CD4-positive, alpha-beta memory T cell (primary cell): ENCODE data around the gene FAM120C. TPM values are rescaled to one million over a fixed set of nuclear protein-coding genes. Genes with fewer than 3 reads are reported as not detected.
A peak's percentile ranks its signal among the peaks of the same experiment; 100 is the strongest.

Experiments used
- CTCF ChIA-PET: fragments of 350-600 bp; sonication (Branson Sonifier 250); formaldehyde crosslinking; loops from one replicate; lab custom pipeline; 2021; ENCODE audit warnings: inconsistent platforms; ENCODE audit not compliant: partially characterized antibody; lab: Charles Lee
- POLR2A ChIA-PET: fragments of 350-600 bp; sonication (Branson Sonifier 250); formaldehyde crosslinking; loops from one replicate; lab custom pipeline; 2021; ENCODE audit not compliant: partially characterized antibody; lab: Charles Lee
- DNase-seq, 5 donors: peaks; one replicate each; pipeline versions ENCODE4 v3.0.0 to v3.0.0-alpha.2; 2020 to 2022; ENCODE audit warnings: mixed read lengths in 1 of 5
- H3K27ac ChIP-seq: one replicate; pipeline ENCODE4 v1.7.0; 2013; ENCODE audit warnings: low read depth, low read length
- H3K27me3 ChIP-seq: 2 replicates; pipeline ENCODE4 v1.7.0; 2013; ENCODE audit warnings: mild to moderate bottlenecking, low read length, moderate library complexity; ENCODE audit not compliant: insufficient read depth
- H3K36me3 ChIP-seq: 2 replicates; pipeline ENCODE4 v1.7.0; 2013; ENCODE audit warnings: mild to moderate bottlenecking, low read length, moderate library complexity; ENCODE audit not compliant: insufficient read depth
- H3K4me1 ChIP-seq: 2 replicates; pipeline ENCODE4 v1.7.0; 2013; ENCODE audit warnings: mild to moderate bottlenecking, low read length, moderate library complexity; ENCODE audit not compliant: insufficient read depth
- H3K4me3 ChIP-seq, 2 donors: one replicate each; pipeline ENCODE4 v1.7.0; 2013; ENCODE audit warnings: low read length in 2 of 2, mild to moderate bottlenecking in 1 of 2
- H3K9me3 ChIP-seq, 2 donors: one replicate each; pipeline ENCODE4 v1.7.0; 2013; ENCODE audit warnings: low read length in 2 of 2, control low read depth in 1 of 2; ENCODE audit not compliant: control insufficient read depth in 1 of 2
- H3K27ac Mint-ChIP-seq, 7 donors: one replicate each; pipeline ENCODE4 v1.8.0; 2020 to 2021; ENCODE audit warnings: mixed read lengths in 7 of 7, mild to moderate bottlenecking in 6 of 7, inconsistent platforms in 3 of 7, moderate library complexity in 3 of 7
- H3K27me3 Mint-ChIP-seq, 2 donors: one replicate each; pipeline ENCODE4 v1.8.0; 2020 to 2021; ENCODE audit warnings: mixed read lengths in 2 of 2
- H3K36me3 Mint-ChIP-seq, 2 donors: one replicate each; pipeline ENCODE4 v1.8.0; 2020 to 2021; ENCODE audit warnings: mixed read lengths in 2 of 2, inconsistent platforms in 1 of 2, mild to moderate bottlenecking in 1 of 2
- H3K4me1 Mint-ChIP-seq, 4 donors: one replicate each; pipeline ENCODE4 v1.8.0; 2020 to 2021; ENCODE audit warnings: mixed read lengths in 4 of 4, mild to moderate bottlenecking in 1 of 4
- H3K4me3 Mint-ChIP-seq, 8 donors: one replicate each; pipeline ENCODE4 v1.8.0; 2020 to 2021; ENCODE audit warnings: mixed read lengths in 8 of 8, mild to moderate bottlenecking in 7 of 8, moderate library complexity in 6 of 8, inconsistent platforms in 3 of 8
- H3K9me3 Mint-ChIP-seq, 8 donors: one replicate each; pipeline ENCODE4 v1.8.0; 2020 to 2021; ENCODE audit warnings: mixed read lengths in 8 of 8, mild to moderate bottlenecking in 5 of 8, inconsistent platforms in 3 of 8, moderate library complexity in 1 of 8
- intact Hi-C: fragments of 100-400 bp; cut with micrococcal nuclease; formaldehyde crosslinking; loops from one replicate; pipeline ENCODE4 v1.15.1; 2023
- polyA plus RNA-seq, 2 donors: library from polyadenylated mRNA; unstranded; fragments of 300-500 nt; fragmentation: Illumina TruSeq; gene quantifications; one replicate each; pipeline ENCODE4 v1.2.3, GENCODE V29; 2021
- total RNA-seq, 2 experiments: library from RNA; stranded (reverse); gene quantifications; one replicate each; pipeline ENCODE4 v1.2.3, GENCODE V29; 2021

FAM120C gene
- total and polyA plus RNA-seq, 4 experiments from 2014 or later, result 4.0 to 21.1 (median 11.4) TPM

- Mint-ChIP-seq H3K27ac (no peak overlapping the region), H3K4me3 (no peak overlapping the region), H3K27me3 (peaks cover 5 to 6% of the 10 kb centered on the region in 2 donors), H3K4me1 (no peaks in the 10 kb centered on the region), H3K36me3 (no peaks in the 10 kb centered on the region), H3K9me3 (peaks cover 0 to 4% (median 0%) of the 10 kb centered on the region in 8 donors)
- POLR2A ChIA-PET, result no interaction called here
- no peaks in the 10 kb centered on the region for H3K4me1 ChIP-seq
- CTCF ChIA-PET, result no interaction called here
- DNase-seq, result no peak
- intact Hi-C loops, result no loop called here
- no peak overlapping the region for H3K4me3 ChIP-seq
- no peaks in the 10 kb centered on the region for H3K27me3 ChIP-seq
- H3K36me3 ChIP-seq, result no peaks in the 10 kb centered on the region
- H3K9me3 ChIP-seq, result no peaks in the 10 kb centered on the region
- no peak overlapping the region for H3K27ac ChIP-seq
Observed at GRCh38 chrX:54194982-54195588, 12.0 kb upstream of the FAM120C start.

DNA sequence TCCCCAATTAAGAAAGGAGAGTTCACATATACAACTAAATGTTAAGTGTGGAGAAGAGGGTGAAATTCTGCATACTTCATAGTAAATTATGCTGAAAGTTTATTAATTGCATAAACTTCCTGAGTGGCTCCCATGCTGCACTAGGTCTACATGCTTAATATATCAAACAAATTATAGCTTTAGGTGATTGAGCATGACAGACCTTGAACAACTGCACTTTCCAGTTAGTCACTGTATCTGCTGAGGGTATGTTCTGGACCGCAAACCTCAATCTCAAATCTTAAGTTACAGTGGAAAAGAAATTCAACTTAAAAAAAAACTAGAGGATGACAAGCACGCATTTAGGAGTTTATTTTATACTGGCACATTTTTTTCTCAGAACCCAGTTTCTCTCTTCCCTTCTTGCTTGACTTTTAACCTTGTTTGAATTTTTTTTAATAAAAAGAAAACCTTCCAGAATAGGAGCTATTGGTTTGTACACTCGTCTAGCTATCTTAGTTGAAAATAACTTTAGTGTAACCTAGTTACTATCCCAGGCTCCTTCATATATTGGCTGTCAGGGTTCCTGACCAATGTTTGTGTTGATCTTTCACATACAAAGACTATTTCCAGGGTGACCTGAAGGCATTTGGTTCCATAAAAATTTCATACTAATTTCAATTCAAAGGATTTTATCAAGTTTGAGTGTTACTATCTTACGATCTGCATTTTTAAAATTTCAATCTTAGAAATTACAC is 10.2 kb upstream of the FAM120C start:
- H3K4me1 Mint-ChIP-seq, result no peaks in the 10 kb centered on the region
- no peaks in the 10 kb centered on the region for H3K9me3 Mint-ChIP-seq
- Histone ChIP-seq H3K27me3 (no peaks in the 10 kb centered on the region), H3K4me1 (no peaks in the 10 kb centered on the region), H3K36me3 (no peaks in the 10 kb centered on the region), H3K9me3 (no peaks in the 10 kb centered on the region), H3K27ac (no peak overlapping the region), H3K4me3 (no peak overlapping the region)
- H3K36me3 Mint-ChIP-seq, result no peaks in the 10 kb centered on the region
- ChIA-PET POLR2A (no interaction called here), CTCF (no interaction called here)
- intact Hi-C loops, result no loop called here
- H3K4me3 Mint-ChIP-seq, result no peak overlapping the region
- peaks cover 0 to under 1% of the 10 kb centered on the region in 2 donors for H3K27me3 Mint-ChIP-seq
- no peak overlapping the region for H3K27ac Mint-ChIP-seq
- DNase-seq, result no peak

GRCh38 chrX:54184474-54184873 is 1.4 kb upstream of the FAM120C start:
- CTCF ChIA-PET, result no interaction called here
- peaks cover 27 to 36% (median 30%) of the 10 kb centered on the region in 4 donors for H3K4me1 Mint-ChIP-seq
- peaks cover 0 to 11% of the 10 kb centered on the region in 2 donors for H3K36me3 Mint-ChIP-seq
- H3K9me3 Mint-ChIP-seq, result peaks cover 0 to 2% (median 0%) of the 10 kb centered on the region in 8 donors
- peaks cover 25% of the 10 kb centered on the region for H3K4me1 ChIP-seq
- intact Hi-C loops, result loop anchor here (5.0 kb wide), 1 partner anchor 173 kb away; the partner anchor contains the start of gene WNK3
- no peak overlapping the region for H3K27ac ChIP-seq
- no peaks in the 10 kb centered on the region for H3K9me3 ChIP-seq
- H3K4me3 Mint-ChIP-seq, result no peak overlapping the region
- POLR2A ChIA-PET, result interaction anchor here (3.0 to 4.5 kb wide), 2 partner anchors 140 to 455 kb away, joined by 20 to 59 read pairs; partner anchors contain the start of gene PHF8
- H3K27ac Mint-ChIP-seq, result no peak overlapping the region
- H3K27me3 ChIP-seq, result no peaks in the 10 kb centered on the region
- no peak overlapping the region for H3K4me3 ChIP-seq
- H3K27me3 Mint-ChIP-seq, result no peaks in the 10 kb centered on the region
- no peak for DNase-seq
- H3K36me3 ChIP-seq, result no peaks in the 10 kb centered on the region

- Histone ChIP-seq H3K4me1 (peaks cover 29% of the 10 kb centered on the region), H3K9me3 (no peaks in the 10 kb centered on the region), H3K4me3 (peak overlapping the region; percentile 20 to 63), H3K27ac (peak overlapping the region; percentile 72), H3K27me3 (no peaks in the 10 kb centered on the region), H3K36me3 (no peaks in the 10 kb centered on the region)
- Mint-ChIP-seq H3K4me3 (peak overlapping the region; percentile 57 to 92 (median 82)), H3K27ac (peak overlapping the region; percentile 19 to 89 (median 81)), H3K36me3 (peaks cover 0 to 19% of the 10 kb centered on the region in 2 donors), H3K4me1 (peaks cover 34 to 54% (median 46%) of the 10 kb centered on the region in 4 donors), H3K27me3 (no peaks in the 10 kb centered on the region), H3K9me3 (peaks cover 0 to 2% (median 0%) of the 10 kb centered on the region in 8 donors)
- peak; percentile 55 to 78 (median 61) for DNase-seq
- intact Hi-C loops, result loop anchor here (2.0 to 5.0 kb wide), 4 partner anchors 175 to 760 kb away; partner anchors contain the start of genes RIBC1, SMC1A and WNK3
- CTCF ChIA-PET, result no interaction called here
- POLR2A ChIA-PET, result interaction anchor here (0.7 to 4.5 kb wide), 6 partner anchors 138 to 1921 kb away, joined by 3 to 59 read pairs (median 12); partner anchors contain the start of genes GNL3L, PHF8, TSPYL2 and TSR2
Observed at GRCh38 chrX:54182194-54182863, 725 bp downstream of the FAM120C start.

DNA sequence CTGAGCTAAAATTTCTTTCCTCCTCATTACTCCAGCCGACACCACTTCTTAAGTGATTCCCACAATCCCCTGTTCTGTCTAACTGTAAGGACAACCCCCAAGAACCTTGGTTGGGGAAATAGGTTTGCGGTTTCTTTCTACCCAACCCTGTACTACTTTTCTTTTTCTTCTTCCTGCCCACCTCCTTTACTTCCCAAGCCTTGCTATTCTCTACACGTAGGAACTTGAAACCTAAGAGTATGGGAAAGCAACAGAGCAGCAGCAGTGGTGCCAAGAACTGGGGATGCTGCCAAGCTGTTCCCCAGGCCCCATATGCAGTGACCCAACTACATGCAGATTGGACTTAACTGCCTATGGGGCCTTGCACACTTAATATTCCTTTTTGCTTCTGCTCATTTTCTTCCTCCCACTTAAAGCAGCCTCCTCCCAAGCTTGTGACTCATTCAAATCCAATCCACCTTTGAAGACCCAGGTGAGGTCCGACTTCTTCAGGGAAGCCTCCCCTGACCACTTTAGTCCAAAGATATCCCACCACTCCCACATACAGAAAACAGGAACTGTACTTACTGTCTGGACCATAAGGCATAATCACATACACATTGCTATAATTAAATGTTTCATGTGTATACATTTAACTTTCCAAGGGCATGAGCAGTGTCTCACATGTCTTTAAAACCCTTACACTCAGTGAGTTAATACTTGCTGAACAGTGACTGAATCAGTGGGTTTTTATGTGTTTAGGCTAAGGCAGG is 1.7 kb downstream of the FAM120C start:
- peaks cover 0 to 2% (median 0%) of the 10 kb centered on the region in 8 donors for H3K9me3 Mint-ChIP-seq
- no peaks in the 10 kb centered on the region for H3K36me3 ChIP-seq
- peak overlapping the region; percentile 57 to 92 (median 82) for H3K4me3 Mint-ChIP-seq
- no peak overlapping the region for H3K27ac ChIP-seq
- H3K9me3 ChIP-seq, result no peaks in the 10 kb centered on the region
- H3K4me1 ChIP-seq, result peaks cover 29% of the 10 kb centered on the region
- no peaks in the 10 kb centered on the region for H3K27me3 ChIP-seq
- H3K4me3 ChIP-seq, result peak overlapping the region in 1 of 2 donors; percentile 63
- ChIA-PET CTCF (interaction anchor here (0.7 kb wide), 1 partner anchor 11 kb away, joined by 3 read pairs; no protein-coding TSS in a partner anchor), POLR2A (interaction anchor here (0.7 to 4.5 kb wide), 6 partner anchors 13 to 1920 kb away, joined by 3 to 59 read pairs (median 12); partner anchors contain the start of genes GNL3L, PHF8 and TSR2)
- H3K36me3 Mint-ChIP-seq, result peaks cover 7 to 26% of the 10 kb centered on the region in 2 donors
- intact Hi-C loops, result loop anchor here (5.0 kb wide), 1 partner anchor 176 kb away; the partner anchor contains the start of gene WNK3
- no peak for DNase-seq
- no peaks in the 10 kb centered on the region for H3K27me3 Mint-ChIP-seq
- peak overlapping the region; percentile 19 to 89 (median 81) for H3K27ac Mint-ChIP-seq
- H3K4me1 Mint-ChIP-seq, result peaks cover 34 to 62% (median 52%) of the 10 kb centered on the region in 4 donors

GRCh38 chrX:54180403-54180802 is 2.7 kb downstream of the FAM120C start:
- Histone ChIP-seq H3K36me3 (no peaks in the 10 kb centered on the region), H3K9me3 (no peaks in the 10 kb centered on the region), H3K4me1 (peaks cover 29% of the 10 kb centered on the region), H3K27ac (no peak overlapping the region), H3K4me3 (no peak overlapping the region), H3K27me3 (no peaks in the 10 kb centered on the region)
- no peak for DNase-seq
- ChIA-PET CTCF (no interaction called here), POLR2A (interaction anchor here (1.2 kb wide), 1 partner anchor 12 kb away, joined by 3 read pairs; no protein-coding TSS in a partner anchor)
- no peaks in the 10 kb centered on the region for H3K27me3 Mint-ChIP-seq
- intact Hi-C loops, result loop anchor here (5.0 kb wide), 1 partner anchor 177 kb away; the partner anchor contains the start of gene WNK3
- H3K36me3 Mint-ChIP-seq, result peaks cover 7 to 26% of the 10 kb centered on the region in 2 donors
- H3K4me3 Mint-ChIP-seq, result peak overlapping the region in 7 of 8 donors; percentile 2 to 84 (median 37)
- peaks cover 34 to 62% (median 52%) of the 10 kb centered on the region in 4 donors for H3K4me1 Mint-ChIP-seq
- peak overlapping the region in 1 of 7 donors; percentile 42 for H3K27ac Mint-ChIP-seq
- peaks cover 0 to 2% (median 0%) of the 10 kb centered on the region in 8 donors for H3K9me3 Mint-ChIP-seq
